A673 (cell line): ENCODE measurements around the gene IGLL5. TPM values are rescaled to one million over a fixed set of nuclear protein-coding genes. Genes with fewer than 3 reads are reported as not detected.

Experiments
- BruUV-seq: library from RNA; stranded (reverse); fragments of 400-500 nt; replicated peaks from 2 replicates; lab custom pipeline; 2021; lab: Mats Ljungman, UMichigan
- CTCF ChIA-PET: fragments of 300-600 bp; sonication (Branson Sonifier 250); formaldehyde crosslinking; loops from one replicate; lab custom pipeline; 2022; ENCODE audit warnings: antibody characterized with exemption; lab: Charles Lee
- POLR2A ChIA-PET: fragments of 300-600 bp; sonication (Branson Sonifier 250); formaldehyde crosslinking; loops from one replicate; lab custom pipeline; 2022; ENCODE audit warnings: antibody characterized with exemption; ENCODE audit not compliant: low non-redundant PET; lab: Charles Lee
- DNase-seq: peaks from one replicate; pipeline ENCODE4 v3.0.0-alpha.2; 2015; ENCODE audit warnings: low spot score
- H3K27ac ChIP-seq: fragments of 200-600 bp; sonication (generic); 2 replicates; pipeline ENCODE4 v1.5.1; 2016; ENCODE audit warnings: mixed run types, low read depth, mild to moderate bottlenecking, mixed read lengths, antibody characterized with exemption, low read length; ENCODE audit not compliant: poor library complexity, severe bottlenecking
- H3K27me3 ChIP-seq: fragments of 200-600 bp; sonication (generic); replicated peaks from 2 replicates; pipeline ENCODE4 v1.6.1; 2017; ENCODE audit warnings: mixed run types, low read depth, mild to moderate bottlenecking, mixed read lengths, antibody characterized with exemption, low read length; ENCODE audit not compliant: insufficient read depth, poor library complexity
- H3K36me3 ChIP-seq: fragments of 200-600 bp; sonication (generic); 2 replicates; pipeline ENCODE4 v1.6.1; 2016; ENCODE audit warnings: mixed run types, mild to moderate bottlenecking, mixed read lengths, antibody characterized with exemption, low read length; ENCODE audit not compliant: insufficient read depth, poor library complexity, severe bottlenecking
- H3K4me1 ChIP-seq: fragments of 200-600 bp; sonication (generic); 2 replicates; pipeline ENCODE4 v1.6.1; 2017; ENCODE audit warnings: mixed run types, mild to moderate bottlenecking, mixed read lengths, antibody characterized with exemption, low read length; ENCODE audit not compliant: insufficient read depth, poor library complexity, severe bottlenecking
- H3K4me3 ChIP-seq: fragments of 200-600 bp; sonication (generic); 2 replicates; pipeline ENCODE4 v1.5.1; 2016; ENCODE audit warnings: low read depth, mixed run types, mild to moderate bottlenecking, mixed read lengths, low read length; ENCODE audit not compliant: poor library complexity, severe bottlenecking
- H3K9me3 ChIP-seq: fragments of 200-600 bp; sonication (generic); 2 replicates; pipeline ENCODE4 v1.6.1; 2016; ENCODE audit warnings: mixed run types, low read depth, mild to moderate bottlenecking, mixed read lengths, antibody characterized with exemption, low read length; ENCODE audit not compliant: poor library complexity, severe bottlenecking
- CTCF ChIP-seq: fragments of 300-800, 200-600 bp; sonication (generic); conservative IDR thresholded peaks from 2 replicates; pipeline ENCODE4 v1.5.1; 2017; ENCODE audit warnings: low read depth, mild to moderate bottlenecking, antibody characterized with exemption, low read length, moderate library complexity, mixed read lengths
- EZH2 ChIP-seq: fragments of 200-600 bp; sonication (generic); IDR thresholded peaks from 2 replicates; pipeline ENCODE4 v1.6.1; 2017; ENCODE audit warnings: borderline replicate concordance, low read depth, mild to moderate bottlenecking, mixed read lengths, antibody characterized with exemption, low read length; ENCODE audit not compliant: poor library complexity, severe bottlenecking
- intact Hi-C: fragments of 100-400 bp; cut with micrococcal nuclease; formaldehyde crosslinking; loops from one replicate; pipeline ENCODE4 v1.10.0; 2022; ENCODE audit not compliant: unreplicated experiment
- total RNA-seq: library from RNA; stranded (reverse); gene quantifications from 2 replicates; pipeline ENCODE4 v1.2.3, GENCODE V29; 2021

Gene IGLL5
- total RNA-seq, 1 experiment from 2014 or later, result not detected

- Histone ChIP-seq H3K27me3 (peaks cover 40% of the 10 kb centered on the region), H3K4me1 (no peaks in the 10 kb centered on the region), H3K4me3 (no peak overlapping the region), H3K27ac (no peak overlapping the region), H3K9me3 (no peaks in the 10 kb centered on the region), H3K36me3 (no peaks in the 10 kb centered on the region)
- DNase-seq, result no peak
- CTCF ChIA-PET, result no interaction called here
- POLR2A ChIA-PET, result no interaction called here
- BruUV-seq, result no TSS peak
- TF ChIP-seq CTCF (no peak), EZH2 (no peak)
- intact Hi-C loops, result no loop called here
These were observed 7.4 kb downstream of the IGLL5 start for GRCh38 chr22:22894740-22895731.

- Histone ChIP-seq H3K36me3 (no peaks in the 10 kb centered on the region), H3K4me1 (no peaks in the 10 kb centered on the region), H3K27me3 (peaks cover 34% of the 10 kb centered on the region), H3K4me3 (no peak overlapping the region), H3K27ac (no peak overlapping the region), H3K9me3 (no peaks in the 10 kb centered on the region)
- BruUV-seq, result no TSS peak
- ChIA-PET CTCF (no interaction called here), POLR2A (no interaction called here)
- DNase-seq, result no peak
- TF ChIP-seq EZH2 (no peak), CTCF (no peak)
- intact Hi-C loops, result no loop called here
These were observed 8.3 kb downstream of the IGLL5 start for GRCh38 chr22:22895776-22896445.

- ChIA-PET POLR2A (no interaction called here), CTCF (no interaction called here)
- Histone ChIP-seq H3K4me3 (no peak overlapping the region), H3K27me3 (peaks cover 27% of the 10 kb centered on the region), H3K4me1 (no peaks in the 10 kb centered on the region), H3K9me3 (no peaks in the 10 kb centered on the region), H3K36me3 (no peaks in the 10 kb centered on the region), H3K27ac (no peak overlapping the region)
- TF ChIP-seq CTCF, result no peak
- TF ChIP-seq EZH2, result no peak
- no TSS peak for BruUV-seq
- intact Hi-C loops, result no loop called here
- no peak for DNase-seq
These were observed 9.0 kb downstream of the IGLL5 start for GRCh38 chr22:22896601-22897000.
